ENCODE measurements around the gene TTC23.
A peak's percentile ranks its signal among the peaks of the same experiment; 100 is the strongest.

- TF ChIP-seq NFIC (IDR thresholded peaks at IDR 0.05) (peak; percentile 17; the same call in 1 of the 2 replicates), RAD21 (IDR thresholded peaks at IDR 0.05; ENCODE audit: low read depth) (no peak), CEBPB (IDR thresholded peaks at IDR 0.05) (no peak), EP300 (IDR thresholded peaks at IDR 0.05; ENCODE audit: borderline replicate concordance) (no peak), REST (IDR thresholded peaks at IDR 0.05; ENCODE audit: low read depth) (no peak), MAX (IDR thresholded peaks at IDR 0.05) (no peak), YY1 (IDR thresholded peaks at IDR 0.05; ENCODE audit: low read depth) (no peak), FOXM1 (IDR thresholded peaks at IDR 0.05; ENCODE audit: borderline replicate concordance, low read depth) (no peak)
Measured at GRCh38 chr15:99151156-99151555, 98.2 kb downstream of the TTC23 start.
